Astrocyte of the cerebellum (primary cell): ENCODE data around the gene TNS3.

Source experiments
- DNase-seq: peaks from one replicate; pipeline ENCODE4 v3.0.0-alpha.2; 2011; ENCODE audit warnings: low read depth
- H3K4me3 ChIP-seq: 2 replicates; pipeline ENCODE4 v1.5.1; 2011; ENCODE audit warnings: mild to moderate bottlenecking, low read depth, low read length, moderate library complexity
- in situ Hi-C: cut with HindIII; loops from 2 replicates; pipeline ENCODE4 v1.10.0; 2017; ENCODE audit warnings: low sequenced_read_pairs
- TF ChIP-seq, protein P1 (sequence below): IDR thresholded peaks from 2 replicates; pipeline ENCODE4 v1.5.1; 2012; ENCODE audit warnings: low read length, low read depth, moderate library complexity, mild to moderate bottlenecking; ENCODE audit errors: missing control alignments

The TNS3 gene

DNA sequence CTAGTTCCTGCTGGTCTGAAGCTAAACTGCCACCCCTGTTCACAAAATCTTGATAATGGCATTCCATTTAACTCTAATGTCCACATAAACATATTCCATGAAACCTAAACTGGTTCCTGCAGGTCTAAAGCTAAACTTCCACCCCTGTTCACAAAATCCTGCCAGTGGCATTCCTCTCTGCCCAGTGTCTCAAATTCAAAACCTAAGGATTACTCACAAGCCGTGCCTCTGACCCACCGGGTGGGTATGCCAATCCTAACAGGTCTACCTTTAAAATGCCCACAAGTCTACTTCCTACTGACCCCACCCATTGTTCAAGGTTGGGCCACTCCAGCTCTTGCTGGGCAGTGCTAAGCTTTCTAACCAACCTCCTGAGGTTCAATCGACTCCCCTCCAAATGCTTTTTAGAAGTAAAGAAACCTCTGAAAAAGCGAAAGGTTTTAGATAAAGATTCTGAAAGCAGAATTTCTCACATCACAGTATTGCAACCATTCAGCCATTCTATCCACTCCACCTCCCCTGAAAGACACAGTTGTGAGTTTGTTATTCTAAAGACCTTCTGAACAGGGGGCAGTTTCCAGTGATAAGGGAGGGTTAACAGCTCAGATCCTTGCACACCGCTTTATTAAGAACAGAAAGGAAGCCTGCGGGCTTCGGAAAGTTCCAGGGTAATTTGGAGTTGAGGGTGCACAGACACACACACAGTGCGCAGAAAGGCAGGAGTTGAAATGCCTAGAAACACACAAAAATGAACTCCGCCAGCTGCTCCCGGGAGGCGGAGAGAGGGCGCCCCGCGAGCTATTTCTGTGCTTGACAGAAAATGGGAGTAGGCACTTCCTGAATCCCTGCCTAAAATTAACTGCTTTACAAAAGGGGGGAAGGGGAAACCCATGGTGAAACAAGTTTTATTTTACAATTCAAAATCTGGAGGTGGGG is 87.7 kb downstream of the TNS3 start:
- in situ Hi-C loops, result no loop called here
- H3K4me3 ChIP-seq, result no peak overlapping the region
- TF ChIP-seq, protein P1, sequence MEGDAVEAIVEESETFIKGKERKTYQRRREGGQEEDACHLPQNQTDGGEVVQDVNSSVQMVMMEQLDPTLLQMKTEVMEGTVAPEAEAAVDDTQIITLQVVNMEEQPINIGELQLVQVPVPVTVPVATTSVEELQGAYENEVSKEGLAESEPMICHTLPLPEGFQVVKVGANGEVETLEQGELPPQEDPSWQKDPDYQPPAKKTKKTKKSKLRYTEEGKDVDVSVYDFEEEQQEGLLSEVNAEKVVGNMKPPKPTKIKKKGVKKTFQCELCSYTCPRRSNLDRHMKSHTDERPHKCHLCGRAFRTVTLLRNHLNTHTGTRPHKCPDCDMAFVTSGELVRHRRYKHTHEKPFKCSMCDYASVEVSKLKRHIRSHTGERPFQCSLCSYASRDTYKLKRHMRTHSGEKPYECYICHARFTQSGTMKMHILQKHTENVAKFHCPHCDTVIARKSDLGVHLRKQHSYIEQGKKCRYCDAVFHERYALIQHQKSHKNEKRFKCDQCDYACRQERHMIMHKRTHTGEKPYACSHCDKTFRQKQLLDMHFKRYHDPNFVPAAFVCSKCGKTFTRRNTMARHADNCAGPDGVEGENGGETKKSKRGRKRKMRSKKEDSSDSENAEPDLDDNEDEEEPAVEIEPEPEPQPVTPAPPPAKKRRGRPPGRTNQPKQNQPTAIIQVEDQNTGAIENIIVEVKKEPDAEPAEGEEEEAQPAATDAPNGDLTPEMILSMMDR, result no peak

DNA sequence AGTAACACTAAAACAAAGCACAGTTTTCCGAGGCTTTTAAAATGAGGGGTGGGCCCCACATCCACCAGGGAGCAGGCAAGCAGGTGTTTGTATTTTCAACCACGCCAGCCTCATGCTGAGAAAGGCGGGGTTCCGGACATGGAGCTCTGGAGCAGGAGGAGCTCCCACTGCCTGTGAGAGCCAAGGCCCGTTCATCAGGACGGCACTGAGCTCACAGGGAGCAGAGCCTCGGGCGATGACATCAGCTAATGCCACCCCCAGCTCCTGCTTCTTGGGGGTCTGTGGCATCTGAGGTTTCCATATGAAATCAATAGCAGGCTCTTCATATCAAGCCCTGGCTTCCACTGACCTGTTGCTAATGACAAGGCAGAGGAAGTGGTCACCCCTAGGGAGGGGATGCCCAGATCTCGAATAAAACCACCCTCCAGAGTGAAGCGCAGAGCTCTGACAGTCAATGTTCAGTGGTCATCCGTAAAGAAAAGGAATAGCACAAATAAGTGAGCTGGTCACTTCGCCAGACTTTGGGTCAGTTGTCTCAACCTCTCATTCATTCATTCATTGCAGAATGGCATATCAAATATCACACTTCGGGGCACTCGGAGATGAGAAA is 89.1 kb downstream of the TNS3 start:
- TF ChIP-seq, protein P1, result no peak
- no peak for DNase-seq
- in situ Hi-C loops, result no loop called here

More for the DNA sequence above, 87.7 kb downstream of the TNS3 start:
- no peak for DNase-seq

DNA sequence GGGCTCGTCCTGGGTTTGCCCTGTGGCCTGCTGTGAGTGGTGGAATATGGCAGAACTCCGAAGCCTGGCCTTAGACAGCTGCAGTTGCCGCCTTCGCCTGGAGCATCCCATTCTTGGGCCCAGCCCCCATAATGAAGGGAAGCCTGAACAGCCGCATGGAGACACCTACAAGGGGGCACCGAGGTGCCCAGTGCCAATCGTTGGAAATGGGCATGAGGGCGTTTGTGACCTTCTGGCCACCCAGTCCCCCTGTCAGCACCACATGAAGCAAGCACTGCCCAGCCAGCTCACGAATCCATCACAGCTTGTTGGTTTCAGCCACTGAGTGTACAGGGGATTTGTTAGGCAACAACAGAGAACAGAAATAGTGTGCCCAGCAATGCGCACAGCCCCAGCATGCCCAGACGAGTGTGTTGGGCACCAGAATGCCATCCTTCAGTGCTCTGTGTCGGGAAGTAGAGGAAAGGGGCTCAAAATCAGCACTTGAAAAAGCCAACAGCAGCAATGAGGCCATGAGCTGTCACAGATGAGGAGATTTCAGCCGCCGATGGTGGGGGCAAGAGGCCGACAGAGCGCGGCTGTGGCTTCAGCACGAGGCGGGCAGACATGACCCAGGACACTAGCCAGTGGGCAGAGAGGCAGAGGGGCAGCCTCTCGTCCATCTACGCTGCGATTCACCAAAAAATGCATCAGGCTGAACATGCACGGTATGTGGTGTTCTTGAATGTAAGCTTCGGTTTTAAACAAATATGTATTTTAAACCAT is 91.2 kb downstream of the TNS3 start:
- no peak overlapping the region for H3K4me3 ChIP-seq
- in situ Hi-C loops, result no loop called here
- TF ChIP-seq, protein P1, result no peak
- no peak for DNase-seq

More for the DNA sequence above, 89.1 kb downstream of the TNS3 start:
- no peak overlapping the region for H3K4me3 ChIP-seq

DNA sequence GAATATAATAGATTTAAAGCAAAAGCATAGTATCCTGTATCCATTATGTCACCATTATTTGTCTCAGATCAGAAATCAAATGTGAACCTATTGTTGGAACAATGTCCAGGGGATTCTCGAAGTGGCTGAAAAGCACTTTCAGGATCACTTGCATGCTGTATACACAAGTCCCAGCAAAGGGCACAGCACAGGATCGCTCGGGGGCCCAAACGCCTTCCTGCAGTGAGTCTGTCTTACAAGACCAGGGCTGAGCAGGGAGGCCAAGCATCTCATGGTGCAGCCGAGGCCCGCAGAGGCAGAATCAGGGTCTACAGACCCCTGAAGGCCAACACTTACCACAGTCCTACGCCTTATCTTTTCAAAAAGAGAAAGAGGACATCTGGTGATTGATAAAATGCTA is 92.3 kb downstream of the TNS3 start:
- in situ Hi-C loops, result no loop called here
- TF ChIP-seq, protein P1, result no peak
- H3K4me3 ChIP-seq, result no peak overlapping the region
- no peak for DNase-seq

DNA sequence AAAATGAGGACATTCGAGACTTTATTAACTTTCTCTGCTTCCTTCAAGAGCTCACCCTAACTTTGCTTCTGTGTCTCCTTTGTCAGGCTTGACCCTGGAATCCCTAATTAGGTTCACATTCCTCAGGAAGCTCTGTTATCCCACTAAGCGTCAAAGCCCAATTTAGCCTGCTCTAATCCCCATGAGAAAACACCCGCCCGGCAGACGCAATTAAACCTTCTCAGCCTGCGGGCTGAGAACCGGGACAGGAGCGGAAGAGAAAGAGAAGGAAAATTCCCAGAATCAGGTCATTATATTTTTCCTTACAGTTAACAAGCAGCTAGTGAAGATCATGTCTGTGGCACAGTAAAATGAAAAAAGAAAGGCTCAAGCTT is 93.0 kb downstream of the TNS3 start:
- TF ChIP-seq, protein P1, result no peak
- in situ Hi-C loops, result no loop called here
- H3K4me3 ChIP-seq, result no peak overlapping the region
- no peak for DNase-seq

DNA sequence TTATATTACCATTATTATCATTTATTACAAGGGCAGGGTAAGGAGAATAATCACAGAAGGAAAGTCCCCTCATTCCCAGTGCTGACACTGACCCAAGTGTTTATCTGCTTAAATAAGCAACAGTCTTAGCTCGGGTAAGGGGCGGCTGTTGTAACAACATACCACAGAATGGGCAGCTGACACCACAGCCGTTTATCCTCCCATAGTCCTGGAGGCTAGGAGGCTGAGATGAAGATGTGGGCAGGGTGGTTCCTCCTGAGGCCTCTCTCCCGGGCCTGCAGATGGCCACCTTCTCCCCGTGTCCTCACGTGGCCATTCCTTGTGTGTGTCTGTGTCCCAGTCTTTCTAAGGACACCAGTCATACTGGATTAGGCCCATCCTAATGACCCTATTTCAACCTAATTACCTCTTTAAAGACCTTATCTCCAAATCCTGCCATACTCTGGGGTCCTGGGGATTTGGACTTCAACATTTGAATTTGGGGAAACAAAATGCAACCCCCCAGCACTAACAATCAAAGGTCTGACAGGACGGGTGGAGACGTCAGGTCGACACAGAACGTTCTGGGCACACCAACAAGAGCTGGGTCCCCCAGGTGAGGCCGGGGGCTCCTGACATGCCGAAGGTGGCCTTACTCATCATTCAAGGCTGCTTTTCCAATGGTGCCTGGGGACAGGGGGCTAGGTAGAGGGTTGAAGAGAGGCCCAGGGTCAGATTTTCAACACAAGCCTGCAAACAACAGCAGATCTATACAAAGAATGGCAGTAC is 93.5 kb downstream of the TNS3 start:
- no peak for DNase-seq
- no peak overlapping the region for H3K4me3 ChIP-seq
- TF ChIP-seq, protein P1, result no peak
- in situ Hi-C loops, result no loop called here
